Chondrocyte (in vitro differentiated cells): ENCODE data around the gene UTS2B. TPM values are rescaled to one million over a fixed set of nuclear protein-coding genes. Genes with fewer than 3 reads are reported as not detected.
"Not testable (repeated sequence)": the region's sequence is repeated elsewhere in the genome, so short reads cannot be mapped to it uniquely, and the experiment has no call there.

Experiments used
- DNase-seq: peaks from one replicate; pipeline ENCODE4 v3.0.0; 2021; ENCODE audit warnings: mixed read lengths, low spot score
- H3K27ac Mint-ChIP-seq: one replicate; pipeline ENCODE4 v1.8.0; 2021; ENCODE audit warnings: mild to moderate bottlenecking, moderate library complexity, mixed read lengths; ENCODE audit not compliant: unreplicated experiment
- H3K27me3 Mint-ChIP-seq: 2 replicates; pipeline ENCODE4 v1.8.0; 2021; ENCODE audit warnings: low read depth, mixed read lengths
- H3K36me3 Mint-ChIP-seq: 2 replicates; pipeline ENCODE4 v1.8.0; 2021; ENCODE audit warnings: low read depth, mixed read lengths
- H3K4me1 Mint-ChIP-seq: 2 replicates; pipeline ENCODE4 v1.8.0; 2021; ENCODE audit warnings: low read depth, mild to moderate bottlenecking, mixed read lengths
- H3K4me3 Mint-ChIP-seq: one replicate; pipeline ENCODE4 v1.8.0; 2021; ENCODE audit warnings: mild to moderate bottlenecking, moderate library complexity, mixed read lengths; ENCODE audit not compliant: unreplicated experiment
- H3K9me3 Mint-ChIP-seq: 2 replicates; pipeline ENCODE4 v1.8.0; 2021; ENCODE audit warnings: low read depth, mixed read lengths
- total RNA-seq: library from RNA; stranded (reverse); gene quantifications from 3 replicates; pipeline ENCODE4 v1.2.1, GENCODE V29; 2021
- TF ChIP-seq, protein P1 (sequence below): fragments of 200-600 bp; sonication (generic); IDR thresholded peaks from 2 replicates; pipeline ENCODE4 v1.5.0; 2021; ENCODE audit warnings: antibody characterized with exemption, mild to moderate bottlenecking, moderate library complexity

Gene UTS2B
- total RNA-seq, 1 donor from 2014 or later = 0.17 TPM

DNA sequence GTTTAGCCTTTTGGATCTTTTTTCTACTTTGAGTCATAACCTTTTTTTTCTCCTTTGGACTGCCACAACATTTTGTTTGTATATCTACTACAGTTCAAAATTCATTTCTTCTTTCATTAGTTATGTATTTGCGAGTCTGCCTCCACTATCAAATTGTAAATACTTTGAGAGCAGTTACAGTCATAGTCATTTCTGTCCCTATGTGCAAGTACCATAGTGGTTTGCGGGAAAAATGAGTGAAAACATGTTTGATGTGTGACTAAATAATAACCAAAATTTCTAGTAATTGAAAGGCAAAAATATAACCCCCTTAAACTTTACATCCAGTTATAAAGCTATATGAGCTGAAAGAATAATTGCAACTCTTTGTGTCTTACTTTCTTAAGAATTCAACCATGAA, 46.9 kb downstream of the UTS2B start:
- H3K9me3 Mint-ChIP-seq = no peaks in the 10 kb centered on the region
- peaks cover 8% of the 10 kb centered on the region for H3K4me1 Mint-ChIP-seq
- H3K27ac Mint-ChIP-seq = no peak overlapping the region
- H3K36me3 Mint-ChIP-seq = no peaks in the 10 kb centered on the region
- TF ChIP-seq, protein P1, sequence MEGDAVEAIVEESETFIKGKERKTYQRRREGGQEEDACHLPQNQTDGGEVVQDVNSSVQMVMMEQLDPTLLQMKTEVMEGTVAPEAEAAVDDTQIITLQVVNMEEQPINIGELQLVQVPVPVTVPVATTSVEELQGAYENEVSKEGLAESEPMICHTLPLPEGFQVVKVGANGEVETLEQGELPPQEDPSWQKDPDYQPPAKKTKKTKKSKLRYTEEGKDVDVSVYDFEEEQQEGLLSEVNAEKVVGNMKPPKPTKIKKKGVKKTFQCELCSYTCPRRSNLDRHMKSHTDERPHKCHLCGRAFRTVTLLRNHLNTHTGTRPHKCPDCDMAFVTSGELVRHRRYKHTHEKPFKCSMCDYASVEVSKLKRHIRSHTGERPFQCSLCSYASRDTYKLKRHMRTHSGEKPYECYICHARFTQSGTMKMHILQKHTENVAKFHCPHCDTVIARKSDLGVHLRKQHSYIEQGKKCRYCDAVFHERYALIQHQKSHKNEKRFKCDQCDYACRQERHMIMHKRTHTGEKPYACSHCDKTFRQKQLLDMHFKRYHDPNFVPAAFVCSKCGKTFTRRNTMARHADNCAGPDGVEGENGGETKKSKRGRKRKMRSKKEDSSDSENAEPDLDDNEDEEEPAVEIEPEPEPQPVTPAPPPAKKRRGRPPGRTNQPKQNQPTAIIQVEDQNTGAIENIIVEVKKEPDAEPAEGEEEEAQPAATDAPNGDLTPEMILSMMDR = no peak
- no peak for DNase-seq
- no peak overlapping the region for H3K4me3 Mint-ChIP-seq
- peaks cover 7% of the 10 kb centered on the region for H3K27me3 Mint-ChIP-seq

DNA sequence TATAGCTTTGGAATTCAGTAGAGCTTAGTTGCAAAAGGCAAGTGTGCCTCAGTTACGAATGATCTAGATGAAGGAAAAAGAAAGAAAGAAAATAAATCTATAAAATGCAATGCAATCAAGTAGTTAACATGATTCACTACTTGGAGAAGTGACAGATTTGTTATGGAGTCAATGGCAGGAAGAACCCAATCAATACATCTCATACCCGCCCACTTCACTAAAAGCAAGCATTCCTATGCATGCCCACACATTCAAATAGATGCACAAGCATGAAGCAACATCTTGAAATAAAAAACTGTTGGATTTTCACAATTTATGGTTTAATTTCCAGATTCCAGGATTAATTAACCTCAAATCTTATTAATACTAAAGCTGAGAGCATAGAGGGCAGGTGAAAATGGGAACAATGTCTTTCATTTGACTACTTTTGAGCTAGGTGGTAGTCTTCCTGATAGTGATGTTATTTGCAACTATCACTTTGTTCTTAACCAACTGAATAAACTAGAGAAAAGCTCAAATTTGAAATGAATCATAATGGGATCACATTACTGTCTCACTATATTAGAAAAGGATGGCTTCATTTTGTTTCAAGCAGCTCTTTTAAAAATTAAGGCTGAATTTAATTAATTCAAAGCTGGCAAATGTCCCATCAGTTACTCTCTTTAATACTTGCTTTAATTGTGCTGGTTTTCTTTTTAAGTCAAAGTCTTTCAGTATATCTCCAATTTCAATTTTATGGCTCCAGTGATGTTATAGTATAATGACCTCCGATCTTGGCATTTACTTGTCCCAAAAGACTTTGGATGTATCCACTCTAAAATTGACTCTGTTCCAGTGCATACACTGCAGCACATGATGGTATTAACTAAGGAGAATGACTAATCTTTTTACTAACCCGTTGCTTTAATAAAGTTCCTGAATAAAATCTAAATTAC, 47.8 kb downstream of the UTS2B start:
- Mint-ChIP-seq H3K36me3 (no peaks in the 10 kb centered on the region), H3K4me1 (peaks cover 8% of the 10 kb centered on the region), H3K27me3 (peaks cover 7% of the 10 kb centered on the region), H3K9me3 (no peaks in the 10 kb centered on the region), H3K27ac (no peak overlapping the region), H3K4me3 (no peak overlapping the region)
- DNase-seq = no peak
- TF ChIP-seq, protein P1 = no peak

DNA sequence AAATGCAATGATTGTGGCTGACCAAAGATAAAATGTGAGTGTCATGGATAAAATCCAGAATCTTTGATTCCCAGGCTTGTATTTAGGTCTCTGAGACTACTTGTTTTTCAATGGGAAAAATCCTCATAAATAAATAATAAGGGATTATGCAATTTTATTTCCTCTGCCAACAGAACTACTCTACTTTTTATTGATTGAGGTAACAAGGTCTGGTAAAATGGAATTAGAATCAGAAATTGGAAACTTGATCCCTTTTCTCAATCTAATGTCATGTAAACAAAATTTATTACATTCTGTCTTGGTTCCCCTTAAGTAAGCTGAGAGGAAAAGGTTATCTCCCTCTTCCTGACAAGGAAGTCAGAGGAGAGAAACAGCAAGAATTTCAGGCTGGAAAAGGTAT, 49.4 kb downstream of the UTS2B start:
- H3K36me3 Mint-ChIP-seq = no peaks in the 10 kb centered on the region
- H3K4me1 Mint-ChIP-seq = peaks cover 8% of the 10 kb centered on the region
- TF ChIP-seq, protein P1 = no peak
- no peaks in the 10 kb centered on the region for H3K9me3 Mint-ChIP-seq
- H3K4me3 Mint-ChIP-seq = no peak overlapping the region
- H3K27ac Mint-ChIP-seq = no peak overlapping the region
- no peak for DNase-seq
- peaks cover 7% of the 10 kb centered on the region for H3K27me3 Mint-ChIP-seq

DNA sequence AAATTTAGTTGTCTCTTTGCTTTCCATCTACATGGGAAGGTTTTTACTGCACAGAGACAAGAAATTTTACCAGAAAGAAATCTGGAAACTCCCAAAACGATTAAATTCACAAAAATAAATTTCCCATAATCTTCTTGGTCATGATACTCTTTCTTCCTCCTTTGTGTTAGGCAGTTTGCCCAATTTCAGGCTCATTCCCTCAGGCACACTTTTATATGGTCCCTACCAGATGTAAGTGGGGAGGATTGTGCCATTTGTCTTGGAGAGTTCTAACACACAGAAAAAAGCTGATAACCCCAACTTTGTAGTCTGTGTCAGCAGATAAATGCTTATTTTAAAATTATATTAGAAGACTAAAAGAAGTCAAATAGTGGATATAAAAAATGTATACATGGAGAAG, 50.2 kb downstream of the UTS2B start:
- Mint-ChIP-seq H3K9me3 (no peaks in the 10 kb centered on the region), H3K27me3 (peaks cover 8% of the 10 kb centered on the region), H3K27ac (no peak overlapping the region), H3K36me3 (no peaks in the 10 kb centered on the region), H3K4me1 (peaks cover 8% of the 10 kb centered on the region), H3K4me3 (no peak overlapping the region)
- DNase-seq = no peak
- TF ChIP-seq, protein P1 = no peak

DNA sequence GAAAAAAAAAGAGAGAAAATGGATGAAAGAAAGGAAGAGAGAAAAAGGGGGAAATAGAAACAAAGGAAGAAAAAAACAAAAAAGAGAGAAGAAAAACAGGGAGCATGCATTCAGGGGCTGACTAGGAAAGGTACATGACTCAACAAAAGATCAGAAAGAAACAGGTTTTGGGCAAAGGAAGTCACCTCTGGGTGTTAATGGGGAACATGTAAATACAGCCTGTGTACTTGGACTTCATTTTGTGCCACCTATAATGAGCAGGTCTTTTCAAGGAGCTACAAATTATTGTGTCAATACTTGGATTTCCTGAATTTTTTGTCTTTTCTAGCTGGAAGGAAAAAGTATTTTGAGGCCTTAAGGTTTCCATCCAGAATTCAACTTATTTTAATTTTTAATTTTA, 54.6 kb downstream of the UTS2B start:
- no peak overlapping the region for H3K4me3 Mint-ChIP-seq
- DNase-seq = no peak
- H3K27me3 Mint-ChIP-seq = peaks cover 13% of the 10 kb centered on the region
- no peaks in the 10 kb centered on the region for H3K4me1 Mint-ChIP-seq
- no peak overlapping the region for H3K27ac Mint-ChIP-seq
- no peaks in the 10 kb centered on the region for H3K36me3 Mint-ChIP-seq
- H3K9me3 Mint-ChIP-seq = no peaks in the 10 kb centered on the region
- TF ChIP-seq, protein P1 = no peak

DNA sequence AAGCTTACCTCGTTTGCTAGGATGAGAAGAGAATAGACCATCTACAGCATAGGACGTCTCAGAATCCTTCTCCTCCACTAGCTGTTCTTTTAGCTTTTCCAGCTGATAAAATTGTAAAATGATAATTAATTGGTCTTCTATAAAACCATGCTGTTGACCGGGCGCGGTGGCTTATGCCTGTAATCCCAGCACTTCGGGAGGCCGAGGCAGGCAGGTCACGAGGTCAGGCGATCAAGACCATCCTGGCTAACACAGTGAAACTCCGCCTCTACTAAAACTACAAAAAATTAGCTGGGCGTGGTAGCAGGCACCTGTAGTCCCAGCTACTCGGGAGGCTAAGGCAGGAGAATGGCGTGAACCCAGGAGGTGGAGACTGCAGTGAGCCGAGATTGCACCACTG, 55.1 kb downstream of the UTS2B start:
- H3K9me3 Mint-ChIP-seq = not testable (repeated sequence)

More for the DNA sequence above, 55.1 kb downstream of the UTS2B start:
- H3K27me3 Mint-ChIP-seq = peaks cover 13% of the 10 kb centered on the region
- H3K4me3 Mint-ChIP-seq, H3K4me1 Mint-ChIP-seq, H3K27ac Mint-ChIP-seq, H3K36me3 Mint-ChIP-seq, DNase-seq: not testable (repeated sequence)
